ENCODE results near the gene COPG2.

COPG2 gene

DNA sequence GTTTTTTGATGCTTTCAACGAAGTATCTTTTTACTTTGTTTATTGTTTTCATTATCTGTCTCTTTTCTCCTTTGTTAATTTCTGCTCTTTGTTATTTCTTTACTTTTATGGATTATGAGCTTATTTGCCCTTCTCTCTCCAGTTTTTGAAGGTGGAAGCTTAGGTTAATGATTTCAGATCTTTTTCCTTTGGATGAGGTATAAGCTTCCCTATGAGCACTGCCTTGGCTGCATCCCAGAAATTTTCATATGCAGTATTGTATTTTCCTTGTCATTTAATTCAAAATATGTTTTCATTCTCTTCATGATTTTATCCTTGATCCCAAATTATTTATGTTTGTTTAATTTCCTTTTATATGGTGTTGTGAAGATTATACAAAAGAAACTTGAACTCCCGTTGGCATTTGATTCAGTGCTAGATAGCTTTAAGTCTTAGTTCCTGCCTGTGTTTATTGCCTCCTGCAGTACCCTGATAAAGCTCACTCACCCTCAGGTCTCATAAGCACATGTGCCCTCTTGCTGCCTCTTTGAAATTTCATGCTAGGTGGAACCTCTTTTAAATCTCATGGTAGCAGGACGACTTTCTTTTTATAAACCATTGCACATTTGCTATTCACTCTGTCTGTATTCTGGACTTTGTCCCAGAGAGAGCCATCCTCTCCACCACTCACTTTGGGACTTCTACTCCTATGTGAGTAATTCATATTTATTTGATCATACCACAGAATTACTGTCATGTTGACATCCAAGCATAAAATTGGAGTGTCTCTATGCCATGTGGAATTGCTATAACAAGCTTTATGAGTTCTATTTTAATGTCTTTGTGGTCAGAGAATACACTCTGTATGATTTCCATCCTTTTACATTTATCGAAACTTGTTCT lies 204.8 kb downstream of the COPG2 start:
- peaks cover 2% of the 10 kb centered on the region for H3K27me3 Mint-ChIP-seq
- no peak for ATAC-seq (replicated peaks; ENCODE audit: extremely low read depth, poor library complexity, severe bottlenecking)

DNA sequence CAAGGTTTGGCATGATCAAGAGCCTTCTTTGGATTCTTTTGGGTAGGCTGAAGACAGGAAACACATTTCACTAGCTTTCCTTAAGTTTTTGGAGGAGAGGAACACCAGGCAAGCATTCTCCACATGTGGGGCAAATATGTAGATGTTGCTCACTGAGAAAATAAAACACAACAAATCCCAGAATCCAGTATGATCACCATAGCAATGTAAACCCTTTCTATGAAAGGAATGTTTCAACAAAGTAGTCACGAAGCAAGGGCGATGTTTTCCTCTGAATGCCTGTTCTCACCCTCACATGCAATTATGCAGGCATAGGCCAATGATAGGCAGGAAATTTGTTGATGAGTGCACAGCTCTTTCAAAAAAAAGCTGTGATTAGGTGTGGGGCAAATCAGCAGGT lies 207.3 kb downstream of the COPG2 start:
- Mint-ChIP-seq H3K27ac (ENCODE audit: low read depth) (no peak overlapping the region), H3K4me1 (peaks cover 11% of the 10 kb centered on the region), H3K4me3 (no peak overlapping the region), H3K27me3 (no peaks in the 10 kb centered on the region), H3K9me3 (no peaks in the 10 kb centered on the region), H3K36me3 (ENCODE audit: insufficient read depth) (no peaks in the 10 kb centered on the region)
- DNase-seq (ENCODE audit: low spot score in 2 of 2): no peak
- no peak for ATAC-seq (replicated peaks; ENCODE audit: extremely low read depth, poor library complexity, severe bottlenecking)

More for the DNA sequence above, 204.8 kb downstream of the COPG2 start:
- no peak for DNase-seq (ENCODE audit: low spot score in 2 of 2)
- no peaks in the 10 kb centered on the region for H3K36me3 Mint-ChIP-seq (ENCODE audit: insufficient read depth)
- no peak overlapping the region for H3K27ac Mint-ChIP-seq (ENCODE audit: low read depth)
- no peak overlapping the region for H3K4me3 Mint-ChIP-seq
- H3K4me1 Mint-ChIP-seq: peaks cover 2% of the 10 kb centered on the region
- no peaks in the 10 kb centered on the region for H3K9me3 Mint-ChIP-seq

DNA sequence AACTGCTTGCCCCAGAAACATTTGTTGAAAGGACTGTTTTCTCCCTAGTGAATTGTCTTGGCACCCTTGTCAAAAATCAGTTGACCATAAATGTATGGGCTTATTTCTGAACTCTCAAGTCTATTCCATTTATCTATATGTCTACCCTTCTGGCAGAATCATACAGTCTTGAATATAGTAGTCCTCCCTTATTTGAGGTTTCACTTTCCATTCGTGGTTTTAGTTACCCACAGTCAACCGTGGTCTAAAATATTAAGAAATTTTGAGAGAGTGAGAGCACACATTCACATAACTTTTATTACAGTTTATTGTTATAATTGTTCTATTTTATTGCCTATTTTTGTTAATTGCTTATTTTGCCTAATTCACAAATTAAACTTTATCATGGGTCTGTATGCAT lies 210.3 kb downstream of the COPG2 start:
- no peak for DNase-seq (ENCODE audit: low spot score in 2 of 2)
- Mint-ChIP-seq H3K4me1 (peaks cover 11% of the 10 kb centered on the region), H3K27me3 (peaks cover 7% of the 10 kb centered on the region), H3K4me3 (peak overlapping the region; percentile 47), H3K36me3 (ENCODE audit: insufficient read depth) (no peaks in the 10 kb centered on the region), H3K9me3 (no peaks in the 10 kb centered on the region), H3K27ac (ENCODE audit: low read depth) (peak overlapping the region; percentile 79)
- ATAC-seq (replicated peaks; ENCODE audit: extremely low read depth, poor library complexity, severe bottlenecking): peak; percentile 83

Data from central memory CD8-positive, alpha-beta T cell (primary cell).